SU-DHL-6 (cell line): ENCODE results near the gene TGDS.

ENCODE experiments used
- EZH2phosphoT487 ChIP-seq: fragments of 200-600 bp; sonication (generic), shearing (Covaris generic); conservative IDR thresholded peaks from 2 replicates; pipeline ENCODE4 v1.6.1; 2018; ENCODE audit warnings: mild to moderate bottlenecking, antibody characterized with exemption, low read length, moderate library complexity, mixed read lengths
- TF ChIP-seq, protein P1 (sequence below): fragments of 200-600 bp; sonication (generic); IDR thresholded peaks from one replicate; pipeline ENCODE4 v1.5.1; 2017; ENCODE audit warnings: antibody characterized with exemption, mild to moderate bottlenecking, low read length, moderate library complexity; ENCODE audit not compliant: insufficient read depth, poor library complexity, severe bottlenecking

DNA sequence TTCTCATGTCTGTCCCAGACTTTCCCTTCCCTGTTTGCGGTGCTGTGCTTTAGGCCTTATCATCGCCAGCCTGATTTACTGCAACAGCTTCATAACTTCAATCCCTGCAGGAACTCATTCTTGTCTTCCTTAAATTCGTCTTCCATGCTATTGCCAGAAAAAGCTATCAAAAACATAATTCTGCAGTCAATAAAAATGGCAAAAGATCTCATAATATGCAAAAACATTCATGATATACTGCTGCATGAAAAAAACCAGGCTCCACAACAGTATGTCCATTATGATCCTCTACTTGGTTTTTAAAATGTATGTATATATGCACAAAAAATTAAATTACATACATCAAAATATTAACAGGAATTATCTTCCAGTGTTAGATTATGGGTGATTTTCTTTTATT lies 28.4 kb downstream of the TGDS start:
- TF ChIP-seq, protein P1, sequence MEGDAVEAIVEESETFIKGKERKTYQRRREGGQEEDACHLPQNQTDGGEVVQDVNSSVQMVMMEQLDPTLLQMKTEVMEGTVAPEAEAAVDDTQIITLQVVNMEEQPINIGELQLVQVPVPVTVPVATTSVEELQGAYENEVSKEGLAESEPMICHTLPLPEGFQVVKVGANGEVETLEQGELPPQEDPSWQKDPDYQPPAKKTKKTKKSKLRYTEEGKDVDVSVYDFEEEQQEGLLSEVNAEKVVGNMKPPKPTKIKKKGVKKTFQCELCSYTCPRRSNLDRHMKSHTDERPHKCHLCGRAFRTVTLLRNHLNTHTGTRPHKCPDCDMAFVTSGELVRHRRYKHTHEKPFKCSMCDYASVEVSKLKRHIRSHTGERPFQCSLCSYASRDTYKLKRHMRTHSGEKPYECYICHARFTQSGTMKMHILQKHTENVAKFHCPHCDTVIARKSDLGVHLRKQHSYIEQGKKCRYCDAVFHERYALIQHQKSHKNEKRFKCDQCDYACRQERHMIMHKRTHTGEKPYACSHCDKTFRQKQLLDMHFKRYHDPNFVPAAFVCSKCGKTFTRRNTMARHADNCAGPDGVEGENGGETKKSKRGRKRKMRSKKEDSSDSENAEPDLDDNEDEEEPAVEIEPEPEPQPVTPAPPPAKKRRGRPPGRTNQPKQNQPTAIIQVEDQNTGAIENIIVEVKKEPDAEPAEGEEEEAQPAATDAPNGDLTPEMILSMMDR, result no peak
- TF ChIP-seq EZH2phosphoT487, result no peak
